ENCODE data around the gene DYNAP.

DYNAP gene, protein sequence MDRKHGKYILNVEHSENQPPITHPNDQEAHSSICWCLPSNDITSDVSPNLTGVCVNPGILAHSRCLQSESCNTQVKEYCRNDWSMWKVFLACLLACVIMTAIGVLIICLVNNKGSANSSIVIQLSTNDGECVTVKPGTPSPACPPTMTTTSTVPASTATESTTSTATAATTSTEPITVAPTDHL

GRCh38 chr18:54590945-54591344, at the start of gene DYNAP:
TSS of gene DYNAP (plus strand) at chr18:54591245. CDS start at chr18:54591283, 38 bp downstream.
- DNase-seq, result no peak

GRCh38 chr18:54551590-54551989, 39.5 kb upstream of the DYNAP start:
- DNase-seq, result no peak

GRCh38 chr18:54555286-54555685, 35.8 kb upstream of the DYNAP start:
- DNase-seq, result no peak

- no peak for DNase-seq
These were observed 35.0 kb upstream of the DYNAP start for GRCh38 chr18:54555996-54556395.

DNA sequence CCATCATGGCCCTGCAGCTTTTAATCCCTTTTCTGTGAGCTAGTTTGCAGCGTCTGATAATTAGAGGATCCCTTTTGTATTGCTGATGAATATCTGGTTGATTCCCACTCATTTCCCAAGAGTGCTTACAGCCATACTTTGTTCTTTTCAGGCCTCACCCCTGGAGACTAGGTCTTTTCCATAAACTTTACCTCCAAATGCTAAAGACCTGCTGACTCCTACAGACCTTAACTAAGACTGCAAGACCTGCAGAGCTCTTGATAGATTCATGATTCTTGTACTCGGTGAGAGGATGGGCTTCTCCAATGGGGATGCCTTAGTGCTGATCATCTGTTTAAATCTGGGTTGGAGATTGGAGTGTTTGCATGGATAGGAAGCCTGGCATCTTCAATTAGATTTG, 33.1 kb upstream of the DYNAP start:
- DNase-seq, result no peak

GRCh38 chr18:54558609-54559585, 32.1 kb upstream of the DYNAP start:
- DNase-seq, result no peak

DNA sequence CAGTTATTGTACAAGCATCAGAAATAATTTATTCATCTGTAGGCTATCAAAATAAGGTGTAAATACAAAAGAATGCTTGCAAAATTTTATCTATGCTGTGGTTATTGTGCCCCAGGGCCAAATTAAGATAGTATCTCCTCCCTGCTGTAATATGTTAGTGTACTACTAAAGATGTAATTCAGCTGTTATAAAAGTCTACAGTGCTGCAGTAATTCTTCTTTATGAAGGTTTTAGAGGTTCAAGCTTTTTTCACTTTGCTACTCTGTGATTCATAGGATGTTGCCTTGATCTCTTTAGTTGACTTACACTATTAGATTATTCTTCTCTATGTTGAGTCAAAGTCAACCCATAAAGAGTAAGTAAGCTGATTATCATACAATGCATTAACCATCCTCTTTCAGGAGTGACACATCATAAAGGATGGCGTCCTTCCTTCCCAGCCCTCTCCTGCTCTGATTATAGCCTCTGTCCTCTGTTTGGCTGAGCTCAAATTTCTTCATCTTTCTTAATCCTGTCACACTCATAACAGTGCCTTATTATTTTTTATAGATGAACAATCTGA, 29.3 kb upstream of the DYNAP start:
- no peak for DNase-seq

DNA sequence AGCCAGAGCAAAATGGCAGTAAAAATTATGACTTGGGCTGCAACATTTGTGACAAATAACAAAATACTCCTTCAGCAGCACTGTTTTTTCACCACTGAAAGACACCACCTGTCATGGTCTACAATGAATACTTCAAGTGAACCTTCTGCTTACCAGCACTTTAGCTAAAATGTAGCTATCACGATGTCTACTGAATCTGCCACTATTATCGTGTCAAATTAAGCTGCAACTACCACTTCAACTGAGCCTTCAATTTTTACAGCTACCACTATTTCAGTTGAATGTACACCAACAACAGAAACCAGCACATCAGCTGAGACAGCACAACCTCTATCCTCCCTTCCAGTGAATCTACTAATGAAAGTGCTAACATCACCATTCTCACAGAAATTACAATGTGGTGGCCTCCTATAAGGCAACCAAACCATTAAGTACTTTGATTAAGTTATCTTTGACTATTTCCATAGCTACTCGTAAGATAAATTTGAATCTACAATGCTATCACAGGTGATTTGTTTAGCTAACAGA, 10.8 kb upstream of the DYNAP start:
- DNase-seq, result no peak

- no peak for DNase-seq
These were observed 7.0 kb upstream of the DYNAP start for GRCh38 chr18:54584065-54584464.

- no peak for DNase-seq
These were observed 5.3 kb upstream of the DYNAP start for GRCh38 chr18:54585743-54586142.

- no peak for DNase-seq
These were observed 13.2 kb downstream of the DYNAP start for GRCh38 chr18:54604211-54604610.

DNA sequence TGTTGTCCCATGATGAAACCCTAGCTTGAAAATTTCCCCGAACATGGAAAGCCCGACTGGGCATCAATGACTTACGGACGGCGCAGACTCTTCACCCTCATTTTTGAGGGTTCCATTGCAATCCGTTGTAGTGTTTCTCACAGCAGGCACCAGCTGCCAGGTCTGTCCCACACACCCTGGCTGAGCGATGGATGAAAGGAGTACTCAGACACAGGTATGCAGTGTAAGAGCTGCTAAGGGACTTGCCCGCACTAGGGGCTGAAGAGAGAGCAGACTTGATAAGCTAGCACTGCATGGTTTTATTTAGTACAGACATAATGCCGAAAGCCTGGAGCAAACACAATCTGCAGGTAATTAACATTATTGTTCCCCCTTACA, 15.8 kb downstream of the DYNAP start:
- no peak for DNase-seq

DNA sequence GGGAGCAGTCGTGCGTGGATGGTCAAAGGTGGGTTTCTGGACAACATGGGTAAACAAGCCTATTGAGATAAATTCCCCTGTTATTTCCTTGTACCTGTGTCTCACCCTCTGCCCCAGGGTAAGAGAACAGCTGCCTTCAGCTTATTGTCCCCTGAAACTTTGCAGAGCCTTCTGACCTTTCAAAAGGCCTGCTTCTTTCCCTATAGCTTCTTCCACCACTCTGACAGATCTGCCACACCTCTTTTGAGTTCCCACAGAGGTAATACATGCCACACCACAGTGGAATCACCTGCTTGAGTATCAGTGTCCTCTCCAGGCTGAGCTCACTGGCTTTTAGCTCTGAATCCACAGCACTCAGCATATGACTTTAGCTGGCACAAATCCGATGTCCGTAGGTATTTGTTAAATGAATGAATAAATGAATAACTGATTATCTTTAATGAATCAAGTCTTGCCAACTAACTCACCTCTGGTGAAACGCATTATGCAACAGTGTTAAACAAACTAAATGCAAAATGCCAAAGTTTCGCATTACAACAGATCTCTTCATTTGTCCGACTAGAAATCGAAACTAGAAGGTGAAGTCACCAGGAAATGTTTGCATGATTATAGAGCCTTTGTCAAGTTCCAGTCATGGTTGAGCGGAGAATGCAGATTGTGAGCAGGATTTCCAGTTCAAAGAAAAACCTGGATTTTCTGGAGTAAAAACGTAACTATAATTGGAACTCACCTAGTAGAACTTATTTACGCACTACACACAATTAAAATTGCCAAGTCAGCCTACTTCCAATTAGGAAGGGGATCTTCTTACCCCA, 16.4 kb downstream of the DYNAP start:
- DNase-seq, result no peak

- DNase-seq, result no peak
These were observed 17.1 kb downstream of the DYNAP start for GRCh38 chr18:54608028-54608642.

DNA sequence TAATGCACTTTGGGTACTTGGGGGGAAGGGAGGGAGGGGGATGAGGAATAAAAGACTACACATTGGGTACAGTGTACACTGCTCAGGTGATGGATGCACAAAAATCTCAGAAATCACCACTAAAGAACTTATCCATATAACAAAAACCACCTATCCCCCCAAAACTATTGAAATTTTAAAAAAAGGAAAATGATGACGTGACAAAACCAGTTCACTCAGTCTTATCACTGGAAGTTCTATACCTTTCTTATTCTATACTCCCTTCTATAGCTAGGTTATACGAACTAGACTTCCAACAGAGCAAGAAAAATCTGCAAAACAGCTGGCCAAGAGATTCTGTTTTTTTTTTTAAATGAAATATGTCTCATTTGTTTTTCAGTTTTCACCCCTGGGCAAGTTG, 20.8 kb downstream of the DYNAP start:
- DNase-seq, result no peak

DNA sequence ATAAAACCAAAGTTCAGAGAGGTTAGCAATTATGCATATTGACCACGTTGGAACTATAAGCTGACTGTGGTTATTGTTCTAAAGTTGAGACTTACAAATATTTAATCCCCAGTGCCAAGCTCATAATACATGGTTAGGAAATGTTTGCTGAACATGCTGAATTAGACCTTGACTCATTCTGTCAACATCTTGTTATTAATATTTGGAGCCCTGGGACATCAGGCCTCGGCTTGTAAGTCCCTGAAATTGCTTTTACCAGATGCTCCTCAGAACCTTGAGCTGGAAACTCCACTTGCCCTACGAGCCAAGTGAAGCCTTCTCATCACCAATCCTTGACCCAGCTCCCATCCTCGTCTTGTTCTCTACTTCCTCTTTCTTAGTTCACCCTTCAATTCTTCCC, 21.2 kb downstream of the DYNAP start:
- no peak for DNase-seq

GRCh38 chr18:54613174-54613573, 22.1 kb downstream of the DYNAP start:
- no peak for DNase-seq

DNA sequence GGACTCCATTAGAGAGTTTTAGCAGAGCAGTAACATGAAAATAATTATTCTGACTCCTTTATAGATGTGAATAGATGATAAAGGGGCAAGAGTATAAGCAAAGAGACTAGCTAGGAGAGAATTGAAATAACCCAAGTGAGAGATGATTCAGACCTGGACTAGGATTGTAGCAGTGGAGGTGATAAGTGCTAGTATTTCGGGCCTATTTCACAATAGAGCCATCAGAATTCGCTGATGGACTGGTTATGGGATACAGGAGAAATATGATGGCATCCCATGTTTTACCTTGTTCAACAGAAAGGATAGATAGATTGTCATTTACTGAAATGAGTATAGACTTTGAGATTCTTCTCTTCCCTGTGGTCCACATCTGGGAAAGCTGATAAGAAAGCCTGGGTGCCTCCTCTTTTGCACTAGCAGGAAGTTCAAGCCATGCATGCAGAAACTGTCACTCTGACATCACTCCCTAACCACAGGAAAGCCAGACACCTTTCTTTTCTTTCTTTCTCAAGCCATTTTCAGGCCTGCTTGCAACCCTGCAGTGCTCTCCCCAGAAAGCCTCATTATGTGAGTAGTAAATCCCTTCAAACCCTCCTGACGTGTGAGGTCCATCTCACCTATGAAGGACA, 25.3 kb downstream of the DYNAP start:
- DNase-seq, result no peak

- DNase-seq, result no peak
These were observed 31.0 kb downstream of the DYNAP start for GRCh38 chr18:54622084-54622483.

DNA sequence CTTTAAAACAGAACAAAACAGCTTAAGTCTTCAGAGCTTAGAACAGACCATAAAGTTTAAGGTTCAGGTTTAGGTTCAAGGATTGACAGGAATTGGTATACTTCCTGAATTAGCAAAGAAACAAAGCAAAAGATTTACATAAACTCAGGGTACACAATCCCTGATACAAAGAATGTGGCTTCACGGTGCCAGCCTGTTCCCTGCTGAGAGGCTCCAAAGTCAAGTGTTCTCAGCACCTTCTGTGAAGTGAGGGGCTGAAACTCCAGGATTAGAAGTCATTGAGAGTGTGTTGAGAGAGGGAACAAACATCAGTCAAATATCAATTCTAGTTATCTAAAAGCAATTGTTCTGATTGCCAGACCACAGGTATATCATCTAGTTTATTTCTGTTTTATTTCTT, 35.7 kb downstream of the DYNAP start:
- no peak for DNase-seq

DNA sequence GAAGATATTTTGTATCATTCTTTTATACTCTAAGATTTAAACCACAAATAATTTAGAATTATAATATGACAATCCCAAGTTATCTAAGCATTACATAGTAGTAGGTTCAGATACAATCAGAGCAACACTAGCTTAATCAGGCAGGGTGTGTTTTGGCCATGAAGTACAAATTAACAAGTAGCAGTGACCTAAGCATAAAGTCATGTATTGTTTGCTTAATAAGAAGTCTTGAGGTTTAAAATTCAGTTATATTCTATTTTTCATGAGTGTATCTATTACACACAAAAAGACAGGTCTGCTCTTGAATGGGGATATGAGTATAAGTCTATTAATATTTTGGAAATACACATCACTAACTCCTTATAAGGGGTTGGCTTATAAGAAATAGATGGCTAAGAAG, 39.9 kb downstream of the DYNAP start:
- no peak for DNase-seq

DNA sequence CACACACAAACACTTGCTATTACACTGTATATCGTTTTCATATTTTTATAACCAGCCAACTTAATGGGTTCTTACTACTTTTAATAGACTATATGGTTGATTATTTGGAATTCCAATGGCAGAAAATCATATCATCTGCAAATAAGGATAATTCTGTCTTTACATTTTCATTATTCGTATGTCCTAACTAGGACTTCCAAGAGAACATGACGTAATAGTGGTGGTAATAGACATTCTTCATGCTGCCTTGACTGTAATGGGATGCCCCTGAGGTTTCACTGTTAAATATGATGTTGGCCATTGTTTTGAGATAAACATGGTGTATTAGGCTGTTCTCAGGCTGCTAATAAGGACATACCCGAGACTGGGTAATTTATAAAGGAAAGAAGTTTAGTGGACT, 45.2 kb downstream of the DYNAP start:
- no peak for DNase-seq

Data from midbrain (tissue), 1 donor.